ENCODE measurements around the gene PIGC. TPM values are rescaled to one million over a fixed set of nuclear protein-coding genes. Genes with fewer than 3 reads are reported as not detected.

PIGC gene
- total and polyA plus RNA-seq, 2 donors (not counting 3 experiments of a cell fraction or from before 2014, with no cell fraction given), result 16.1 to 25.8 TPM

DNA sequence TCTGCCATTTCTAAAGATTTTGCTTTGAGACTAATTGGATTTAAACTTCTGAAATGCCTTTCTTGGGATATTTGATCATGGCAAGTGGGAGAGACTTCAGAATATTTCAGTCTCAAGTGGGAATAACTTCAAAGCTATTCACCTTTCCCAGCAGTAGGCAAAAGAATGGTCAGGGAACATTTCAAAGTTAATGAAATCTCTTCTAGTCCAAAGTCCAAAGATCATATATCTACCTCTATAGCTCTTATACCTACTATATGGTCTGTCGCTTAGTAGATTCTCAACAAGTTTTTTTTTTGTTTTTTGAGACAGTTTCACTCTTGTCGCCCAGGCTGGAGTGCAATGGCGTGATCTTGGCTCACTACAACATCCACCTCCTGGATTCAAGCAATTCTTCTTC, 44.5 kb upstream of the PIGC start:
- H3K27me3 ChIP-seq (ENCODE audit: control insufficient read depth in 2 of 2, insufficient read depth in 2 of 2, low read length in 2 of 2), result peaks cover 22 to 53% of the 10 kb centered on the region in 2 experiments
- FAIRE-seq, result no peak
- H4K20me1 ChIP-seq (replicated peaks; ENCODE audit: control insufficient read depth, extremely low read depth, insufficient read depth, low read length), result no peaks in the 10 kb centered on the region
- no peak overlapping the region for H3K27ac ChIP-seq (ENCODE audit: insufficient read depth, low read depth, low read length)
- DNase-seq (ENCODE audit: low read depth, low spot score), result no peak
- no peak overlapping the region for H3K4me2 ChIP-seq (ENCODE audit: insufficient read depth, low read length)
- BruUV-seq (replicated peaks), result no TSS peak
- TF ChIP-seq, protein P1, sequence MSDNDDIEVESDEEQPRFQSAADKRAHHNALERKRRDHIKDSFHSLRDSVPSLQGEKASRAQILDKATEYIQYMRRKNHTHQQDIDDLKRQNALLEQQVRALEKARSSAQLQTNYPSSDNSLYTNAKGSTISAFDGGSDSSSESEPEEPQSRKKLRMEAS (IDR thresholded peaks at IDR 0.05; ENCODE audit: insufficient read depth, insufficient read length), result no peak
- TF ChIP-seq FOS (IDR thresholded peaks at IDR 0.05; ENCODE audit: borderline replicate concordance, insufficient read depth, low read length) (no peak), GATA2 (IDR thresholded peaks at IDR 0.05; ENCODE audit: insufficient read depth, insufficient read length, low read depth, low read length) (no peak), EZH2 (IDR thresholded peaks at IDR 0.05; ENCODE audit: borderline replicate concordance, low read depth, low read length, severe bottlenecking) (no peak), POLR2A (IDR thresholded peaks at IDR 0.05; ENCODE audit: low read depth, low read length) (no peak), POLR2AphosphoS5 (IDR thresholded peaks at IDR 0.05; ENCODE audit: insufficient read depth, low read depth, low read length) (no peak), MYC (IDR thresholded peaks at IDR 0.05; ENCODE audit: low read depth, low read length) (no peak), JUN (IDR thresholded peaks at IDR 0.05; ENCODE audit: borderline replicate concordance, insufficient read depth, insufficient read length, low read depth) (no peak), CTCF (IDR thresholded peaks at IDR 0.05; ENCODE audit: extremely low read depth in 1 of 2, insufficient read depth in 1 of 2, low read depth in 1 of 2, low read length in 2 of 2) (no peak)
- no peaks in the 10 kb centered on the region for H3K9me3 ChIP-seq (replicated peaks; ENCODE audit: control insufficient read depth, insufficient read depth, low read length)
- no peaks in the 10 kb centered on the region for H3K9me1 ChIP-seq (replicated peaks; ENCODE audit: control insufficient read depth, extremely low read depth, insufficient read depth, low read length)
- H3K4me1 ChIP-seq (ENCODE audit: control insufficient read depth, extremely low read depth, insufficient read depth, low read length), result no peaks in the 10 kb centered on the region
- H2AFZ ChIP-seq (ENCODE audit: low read depth, low read length), result no peak overlapping the region
- H3K79me2 ChIP-seq (ENCODE audit: control insufficient read depth, insufficient read depth, low read length), result no peaks in the 10 kb centered on the region
- ChIA-PET CTCF (interaction anchor here (1.5 to 1.8 kb wide), 2 partner anchors 9 to 486 kb away, joined by 3 to 4 read pairs; no protein-coding TSS in a partner anchor), POLR2A (no interaction called here)
- H3K4me3 ChIP-seq (replicated peaks in 1 of 3; ENCODE audit: insufficient read depth in 1 of 3, low read depth in 1 of 3, low read length in 3 of 3), result no peak overlapping the region
- dilution Hi-C loops (cut with MboI; ENCODE audit: extremely low pct_ligation_motif_present, low sequenced_read_pairs) (no loop called here), intact Hi-C loops (cut with micrococcal nuclease) (no loop called here)
- H3K36me3 ChIP-seq (ENCODE audit: control insufficient read depth in 2 of 2, extremely low read depth in 1 of 2, insufficient read depth in 2 of 2, low read length in 2 of 2), result no peaks in the 10 kb centered on the region
- H3K9ac ChIP-seq (replicated peaks; ENCODE audit: extremely low read depth, insufficient read depth, low read length), result no peak overlapping the region
